ENCODE results near the gene IARS2.
"Not testable (repeated sequence)": the region's sequence is repeated elsewhere in the genome, so short reads cannot be mapped to it uniquely, and the experiment has no call there.

IARS2 gene

DNA sequence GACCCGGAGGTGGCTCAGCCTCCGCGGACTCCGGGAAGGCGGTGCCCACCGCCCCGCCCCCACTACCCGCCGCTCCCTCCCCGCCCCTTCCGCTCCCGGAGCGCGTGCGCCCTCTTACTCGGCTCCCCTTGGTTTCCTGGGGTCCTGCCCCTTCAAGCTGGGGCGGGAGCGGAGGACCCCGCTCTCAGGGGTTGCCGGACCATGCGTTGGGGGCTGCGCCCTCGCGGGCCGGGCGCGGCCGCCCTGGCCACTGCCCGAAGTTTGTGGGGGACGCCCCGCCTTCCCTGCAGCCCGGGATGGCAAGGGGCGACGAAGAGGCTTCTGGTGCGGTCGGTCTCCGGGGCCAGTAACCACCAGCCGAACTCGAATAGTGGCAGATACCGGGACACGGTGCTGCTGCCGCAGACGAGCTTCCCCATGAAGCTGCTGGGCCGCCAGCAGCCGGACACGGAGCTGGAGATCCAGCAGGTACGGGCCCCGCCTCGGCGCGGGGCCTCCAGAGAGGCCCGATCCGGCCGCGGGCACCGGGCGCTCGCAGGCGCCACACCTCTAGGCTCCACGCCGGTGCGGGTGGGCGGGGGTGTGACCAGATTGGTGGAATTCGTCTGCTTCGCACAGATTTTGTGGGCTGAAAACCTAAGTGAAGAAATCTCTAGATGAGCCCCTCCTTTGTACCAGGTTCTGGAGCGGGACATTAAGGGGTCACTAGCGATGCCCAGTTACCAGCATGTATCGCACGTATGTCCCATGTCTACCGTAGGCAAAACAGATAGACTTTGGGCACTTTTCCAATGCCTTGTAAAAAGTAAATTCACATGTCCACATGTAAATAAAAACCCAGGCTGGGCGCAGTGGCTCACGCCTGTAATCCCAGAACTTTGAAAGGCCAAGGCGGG, at the start of gene IARS2:
TSS of gene IARS2 (plus strand) at position 117 of the 896 bp plus-strand sequence. CDS start at position 202, 85 bp downstream.
- peak; percentile 66 for DNase-seq

DNA sequence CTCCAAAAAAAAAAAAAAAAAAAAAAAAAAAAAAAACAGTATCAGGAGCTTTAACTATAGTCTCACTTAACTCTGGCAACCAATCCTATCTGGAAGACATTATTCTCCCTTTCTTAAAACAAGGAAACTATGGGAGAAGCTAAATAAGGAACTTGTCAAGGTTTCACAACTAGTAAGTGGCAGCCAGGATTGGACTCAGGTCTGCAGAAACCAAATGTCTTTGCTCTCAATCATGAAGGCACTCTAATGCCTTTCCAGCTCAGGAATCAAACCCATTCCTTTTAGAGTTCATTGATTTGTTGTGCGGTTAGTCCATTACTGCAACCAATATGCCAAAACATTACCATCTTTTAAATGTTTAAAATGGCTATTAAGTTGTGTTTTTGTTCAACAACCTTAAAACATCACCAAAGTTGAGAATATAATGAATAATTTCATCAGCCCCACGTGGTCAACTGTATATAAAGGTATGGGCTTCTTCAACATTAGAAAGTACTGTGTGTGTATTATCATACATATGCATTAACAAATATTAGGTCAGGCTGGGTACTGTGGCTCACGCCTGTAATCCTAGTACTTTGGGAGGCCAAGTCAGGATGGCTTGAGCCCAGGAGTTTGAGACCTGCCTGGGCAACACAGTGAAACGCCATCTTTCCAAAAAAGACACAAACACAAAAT, 49.1 kb upstream of the IARS2 start:
- DNase-seq: no peak

DNA sequence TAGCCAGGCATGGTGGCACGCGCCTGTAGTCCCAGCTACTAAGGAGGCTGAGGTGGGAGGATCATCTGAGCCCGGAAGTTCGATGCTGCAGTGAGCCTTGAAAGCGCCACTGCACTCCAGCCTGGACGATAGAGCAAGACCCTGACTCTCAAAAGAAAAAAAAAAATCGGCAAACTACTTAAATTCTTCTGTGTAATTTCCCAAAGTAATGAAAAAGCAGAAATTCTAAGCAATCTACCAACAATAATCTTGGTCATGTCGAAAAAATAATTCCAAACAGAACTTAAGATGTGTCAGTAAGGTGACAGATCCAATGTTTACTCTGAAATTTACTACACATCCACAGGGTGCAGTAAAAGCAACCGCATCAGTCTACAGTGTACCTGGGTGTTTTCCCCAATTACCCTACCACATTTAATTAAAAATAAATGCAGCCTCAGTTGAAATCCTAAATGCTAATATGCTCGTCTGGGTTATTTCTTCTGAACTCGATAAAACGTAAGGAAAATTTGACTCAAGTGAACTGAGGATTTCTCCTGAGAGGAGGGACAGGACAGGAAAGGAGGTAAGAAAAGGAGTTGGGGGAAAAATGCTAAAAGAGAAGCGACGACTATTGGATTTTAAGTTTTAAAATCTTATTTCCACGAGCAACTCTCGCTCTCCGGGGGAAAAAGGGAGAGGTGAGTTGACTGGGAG, 48.4 kb upstream of the IARS2 start:
- DNase-seq: no peak

DNA sequence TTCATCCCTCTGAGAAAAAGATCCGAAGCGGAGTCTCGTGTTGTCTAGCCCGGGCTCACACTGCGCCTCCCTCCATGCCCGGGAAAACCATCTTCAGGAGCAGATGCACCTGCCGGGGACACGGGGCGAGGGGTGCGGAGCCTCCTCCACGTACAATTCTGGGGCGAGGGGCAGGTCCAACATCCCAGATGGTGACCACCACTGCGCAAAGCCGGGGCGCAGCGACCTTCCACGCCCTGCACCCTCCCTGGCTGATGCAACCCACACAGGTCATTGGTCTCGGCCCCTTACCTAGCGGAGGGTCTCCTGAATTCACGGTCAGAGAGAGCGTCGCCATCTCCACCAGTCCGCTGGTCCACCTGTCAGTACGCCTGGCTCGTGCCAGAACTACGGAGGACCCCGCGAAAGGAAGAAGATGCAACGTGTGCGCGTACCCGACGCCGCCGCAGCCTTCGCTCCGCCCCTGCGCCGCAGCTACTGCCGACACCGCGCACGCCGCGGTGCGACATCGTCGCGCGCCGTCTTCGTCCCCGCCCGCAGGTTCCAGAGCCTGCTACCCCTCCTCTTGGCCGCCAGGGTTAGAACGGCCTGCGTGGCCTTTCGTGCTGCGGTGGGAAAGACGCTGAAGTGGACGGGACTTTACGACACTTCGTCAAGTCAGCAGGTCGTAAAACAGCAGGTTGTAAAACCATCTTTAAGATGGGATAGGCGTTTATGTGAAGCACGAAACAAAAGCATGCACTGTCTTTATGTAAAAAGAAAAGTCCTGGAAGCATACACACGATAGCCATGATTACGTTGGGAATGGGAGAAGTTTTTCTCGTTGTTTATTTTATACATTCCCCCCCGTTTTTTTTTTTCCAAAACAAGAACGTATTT, 47.6 kb upstream of the IARS2 start, which contains the start of gene EPRS1:
TSS of gene EPRS1 (minus strand) at position 454 of the 879 bp plus-strand sequence. CDS start at position 337, 117 bp downstream.
- DNase-seq: no peak

DNA sequence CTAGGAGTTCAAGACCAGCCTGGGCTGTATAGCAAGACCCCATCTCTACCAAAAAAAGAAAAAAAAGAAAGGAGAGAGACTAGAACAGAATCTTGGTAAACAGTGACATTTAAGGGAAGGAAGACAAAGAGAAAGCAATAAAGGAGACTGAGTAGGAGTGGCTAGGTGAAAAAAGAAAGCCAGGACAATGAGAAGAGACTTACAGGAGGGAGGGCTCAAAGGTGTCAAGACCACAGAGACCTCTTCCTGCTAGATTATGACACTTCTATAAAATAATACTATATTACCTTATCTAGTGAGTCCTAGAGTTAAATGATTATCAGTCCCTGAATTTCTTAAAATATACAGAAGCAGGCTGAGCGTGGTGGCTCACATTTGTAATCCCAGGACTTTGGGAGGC, 37.6 kb upstream of the IARS2 start:
- DNase-seq: no peak

DNA sequence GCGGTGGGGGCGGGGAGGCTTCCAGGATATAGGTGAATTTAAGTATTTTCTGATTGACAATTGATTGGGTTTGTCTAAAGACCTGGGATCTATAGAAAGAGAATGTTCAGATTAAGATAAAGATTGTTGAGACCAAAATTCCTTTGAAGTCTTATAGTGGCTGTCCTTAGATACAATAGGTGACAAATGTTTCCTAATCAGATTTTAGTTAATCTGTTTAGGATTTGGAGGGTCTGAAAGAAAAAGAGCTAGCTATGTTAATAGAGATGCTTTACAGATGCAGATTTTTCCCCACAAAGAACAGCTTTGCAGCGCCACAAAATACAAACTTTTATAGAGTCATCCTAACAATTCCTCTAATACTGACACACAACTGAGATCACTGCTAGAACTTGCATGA, 33.1 kb upstream of the IARS2 start:
- no peak for DNase-seq

DNA sequence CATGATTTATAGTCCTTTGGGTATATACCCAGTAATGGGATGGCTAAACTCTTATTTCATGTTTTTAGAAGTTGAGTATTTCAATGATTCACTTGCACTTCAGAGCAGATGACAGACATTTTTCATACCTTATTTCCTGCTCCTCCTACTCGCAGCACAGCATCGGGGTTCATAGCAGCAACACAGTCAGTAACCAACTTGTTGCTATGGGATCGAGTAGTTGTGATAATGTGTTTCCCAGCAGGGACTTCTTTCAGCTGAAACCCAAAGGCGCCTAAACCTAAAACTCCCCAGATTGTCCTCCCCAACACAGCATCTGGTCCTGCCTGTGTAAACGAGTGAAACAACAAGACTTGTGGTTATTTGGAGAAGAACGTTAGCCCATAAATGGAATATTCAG, 31.3 kb upstream of the IARS2 start:
- no peak for DNase-seq

DNA sequence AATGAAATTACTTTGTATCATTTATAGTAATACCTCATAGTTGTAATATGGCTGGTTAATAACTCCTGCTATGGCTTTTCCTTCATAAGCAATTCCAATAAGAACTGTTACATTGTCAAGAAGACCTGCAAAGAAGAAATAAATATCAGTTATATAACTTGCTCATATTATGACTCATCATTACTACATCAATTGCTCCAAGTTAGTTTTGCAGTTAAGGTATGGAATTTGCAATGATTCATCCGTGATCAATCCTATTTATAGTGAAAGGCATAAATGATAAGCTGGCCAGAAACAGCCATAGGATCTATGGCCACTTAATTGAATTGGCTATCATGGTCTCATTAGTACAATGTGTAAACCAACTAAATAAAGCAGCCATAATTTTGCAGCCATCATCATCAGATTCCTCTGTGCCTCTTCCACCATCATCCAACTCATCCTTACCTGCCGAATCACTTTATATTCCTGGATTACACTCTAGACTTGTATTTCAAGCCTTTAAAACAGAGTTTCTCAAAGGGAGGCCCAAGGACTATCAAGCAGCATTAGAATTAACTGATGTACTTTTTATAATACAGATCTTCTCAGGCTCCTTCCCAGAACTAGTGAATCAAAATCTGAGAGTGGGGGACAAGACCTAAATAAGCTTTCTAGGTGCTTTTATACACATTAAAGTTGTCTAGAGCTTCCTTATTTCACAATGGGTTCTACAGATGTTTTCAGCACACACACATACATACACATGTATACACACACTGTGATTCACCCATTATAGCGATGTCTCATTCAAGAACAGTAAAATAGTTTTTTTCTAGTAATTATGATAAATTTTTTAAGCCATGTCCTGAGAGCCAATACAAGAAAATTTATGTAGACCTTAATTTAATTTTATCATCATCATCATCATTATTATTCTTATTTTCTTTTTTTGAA, 26.4 kb upstream of the IARS2 start:
- DNase-seq: no peak

DNA sequence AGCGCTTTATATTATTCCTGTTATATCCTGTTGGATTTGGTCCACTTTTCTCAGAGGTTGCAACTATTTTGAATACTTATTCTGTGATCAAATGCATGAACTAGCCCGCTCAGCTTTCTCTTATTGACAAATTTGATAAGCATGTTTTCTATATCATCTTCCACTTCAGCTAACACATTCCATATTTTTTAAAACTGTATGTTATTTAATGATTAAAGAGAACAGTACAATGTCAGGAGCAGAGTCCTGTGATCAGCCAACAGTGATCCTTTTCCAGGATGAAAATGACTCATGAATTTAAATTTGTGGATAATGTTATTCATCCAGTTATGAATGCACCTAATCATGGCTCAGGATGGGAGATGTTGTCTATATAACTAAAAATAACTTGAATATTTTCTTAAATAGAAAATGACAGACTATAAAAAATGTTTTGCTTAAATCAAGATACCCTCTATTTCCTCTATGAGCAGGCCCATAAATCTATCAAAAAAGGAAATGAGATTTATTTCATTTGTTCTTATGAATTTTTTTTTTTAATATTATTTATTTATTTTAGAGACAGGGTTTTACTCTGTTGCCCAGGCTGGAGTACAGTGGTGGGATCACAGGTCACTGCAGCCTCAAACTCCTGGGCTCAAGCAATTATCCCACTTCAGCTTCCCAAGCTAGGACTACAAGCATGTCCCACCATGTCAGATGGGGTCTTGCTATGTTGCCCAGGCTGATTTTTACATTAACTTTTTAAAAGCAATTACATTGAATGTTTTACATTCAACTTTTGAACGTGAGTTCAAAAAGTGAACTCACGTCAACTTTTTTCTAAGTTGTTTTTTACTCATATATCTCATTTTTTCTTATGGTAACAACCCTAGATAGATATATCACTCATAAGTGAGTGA, 16.8 kb upstream of the IARS2 start:
- no peak for DNase-seq

DNA sequence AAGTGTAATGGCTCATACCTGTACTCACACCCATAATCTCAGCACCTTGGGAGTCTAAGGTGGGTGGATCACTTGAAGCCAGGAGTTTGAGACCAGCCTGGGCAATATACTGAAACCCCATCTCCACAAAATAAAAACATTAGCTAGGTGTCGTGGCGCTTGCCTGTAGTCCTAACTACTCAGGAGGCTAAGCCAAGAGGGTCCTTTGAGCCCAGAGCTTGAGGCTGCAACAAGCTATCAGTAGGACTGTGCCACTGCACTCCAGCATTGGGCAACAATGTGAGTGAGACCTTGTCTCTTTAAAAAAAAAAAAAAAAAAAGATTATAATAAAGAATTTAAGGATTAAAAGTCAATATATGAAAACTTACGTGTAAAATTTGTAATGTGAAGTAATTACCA, 16.0 kb upstream of the IARS2 start:
- DNase-seq: no peak

DNA sequence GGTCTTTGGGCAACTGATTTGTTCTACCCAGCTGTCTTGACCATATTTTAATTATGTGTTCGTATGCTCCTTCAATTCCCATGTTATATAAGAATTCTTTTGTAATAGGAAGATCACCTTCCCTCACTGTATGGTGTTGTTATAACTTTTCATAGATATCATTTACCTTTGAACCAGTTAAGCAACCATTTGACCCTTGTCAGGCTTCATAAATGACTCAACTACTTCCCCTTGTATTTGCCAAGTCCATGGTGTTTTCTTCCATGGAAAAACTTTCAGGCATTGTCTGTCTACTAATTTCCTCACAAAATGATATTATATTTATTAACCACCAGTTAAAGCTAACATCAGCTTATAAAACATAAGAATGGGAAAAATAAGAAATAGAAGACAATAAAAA, 9.5 kb upstream of the IARS2 start:
- no peak for DNase-seq

DNA sequence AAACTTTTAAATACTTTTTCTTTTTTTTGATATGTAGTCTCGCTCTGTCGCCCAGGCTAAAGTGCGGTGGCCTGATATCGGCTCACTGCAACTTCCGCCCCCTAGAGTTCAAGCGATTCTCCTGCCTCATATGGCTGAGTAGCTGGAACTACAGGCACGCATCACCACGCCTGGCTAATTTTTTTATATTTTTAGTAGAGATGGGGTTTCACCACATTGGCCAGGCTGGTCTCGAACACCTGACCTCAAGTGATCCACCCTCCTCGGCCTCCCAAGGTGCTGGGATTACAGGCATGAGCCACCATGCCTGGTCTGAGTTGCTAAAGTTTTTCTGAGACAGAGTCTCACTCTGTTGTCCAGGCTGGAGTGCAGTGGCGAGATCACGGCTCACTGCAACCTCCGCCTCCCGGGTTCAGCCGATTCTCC, 7.7 kb upstream of the IARS2 start:
- not testable (repeated sequence) for DNase-seq

DNA sequence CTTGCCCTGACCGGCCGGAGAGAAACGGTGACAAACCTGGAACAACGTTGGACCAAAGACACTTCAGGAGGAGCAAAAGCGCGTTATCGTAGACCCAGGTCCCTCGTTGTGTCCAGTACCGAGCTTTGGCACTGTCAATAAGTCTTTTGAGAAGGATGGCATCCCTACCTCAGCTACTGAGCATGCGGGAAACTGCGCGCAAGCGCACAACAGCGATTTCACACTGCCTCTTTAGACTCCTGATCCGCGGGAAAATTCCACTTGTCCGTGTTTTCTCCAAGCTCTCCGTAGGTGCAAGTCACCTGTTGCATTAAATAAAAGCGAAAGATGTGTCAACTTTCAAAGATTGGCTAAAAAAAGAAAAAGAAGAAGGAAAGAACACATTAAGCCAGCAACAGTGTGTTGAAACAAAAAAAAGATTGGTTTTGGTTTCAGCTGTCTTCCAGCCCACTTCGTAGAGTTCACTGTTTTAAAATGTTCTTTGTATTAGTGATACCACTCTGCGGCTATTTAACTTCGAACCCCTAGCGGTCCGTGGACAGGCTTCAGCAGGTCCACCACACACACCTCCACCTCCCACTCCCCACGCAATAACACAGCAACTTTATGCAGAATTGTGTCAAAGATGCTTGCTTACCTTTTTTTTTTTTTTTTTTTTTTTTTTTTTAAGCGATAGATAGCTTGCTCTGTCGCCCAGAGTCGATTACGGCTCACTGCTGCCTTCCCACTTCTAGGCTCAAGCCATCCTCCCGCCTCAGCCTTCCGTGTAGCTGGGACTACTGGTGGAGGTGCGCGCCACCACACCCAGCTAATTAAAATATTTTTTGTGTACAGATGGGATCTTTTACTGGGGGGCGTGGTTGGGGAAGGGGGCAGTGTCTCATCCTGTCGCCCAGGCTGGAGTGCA, 4.0 kb upstream of the IARS2 start, which contains the start of gene BPNT1:
TSS of gene BPNT1 (minus strand) at position 139 of the 907 bp plus-strand sequence. CDS start 9,942 bp downstream, outside the sequence.
- no peak for DNase-seq

DNA sequence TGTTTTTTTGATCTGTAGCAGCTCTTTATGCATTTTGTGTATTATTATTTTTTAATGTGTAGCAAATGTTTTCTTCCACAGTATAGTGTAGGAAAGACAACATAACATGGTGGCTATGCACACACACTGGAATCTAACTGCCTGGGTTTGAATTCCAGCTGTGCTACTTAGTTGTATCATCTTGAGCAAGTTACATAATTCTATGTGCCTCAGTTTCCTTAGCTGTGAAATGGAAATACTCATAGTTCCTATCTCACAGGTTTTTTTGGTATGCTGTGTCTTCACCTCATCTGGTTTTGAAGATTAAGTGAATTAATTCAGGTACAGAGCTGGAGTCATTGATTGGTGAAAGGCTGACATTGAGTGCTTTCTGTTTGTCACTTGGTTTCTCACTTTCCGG, 1.2 kb upstream of the IARS2 start:
- DNase-seq: no peak

DNA sequence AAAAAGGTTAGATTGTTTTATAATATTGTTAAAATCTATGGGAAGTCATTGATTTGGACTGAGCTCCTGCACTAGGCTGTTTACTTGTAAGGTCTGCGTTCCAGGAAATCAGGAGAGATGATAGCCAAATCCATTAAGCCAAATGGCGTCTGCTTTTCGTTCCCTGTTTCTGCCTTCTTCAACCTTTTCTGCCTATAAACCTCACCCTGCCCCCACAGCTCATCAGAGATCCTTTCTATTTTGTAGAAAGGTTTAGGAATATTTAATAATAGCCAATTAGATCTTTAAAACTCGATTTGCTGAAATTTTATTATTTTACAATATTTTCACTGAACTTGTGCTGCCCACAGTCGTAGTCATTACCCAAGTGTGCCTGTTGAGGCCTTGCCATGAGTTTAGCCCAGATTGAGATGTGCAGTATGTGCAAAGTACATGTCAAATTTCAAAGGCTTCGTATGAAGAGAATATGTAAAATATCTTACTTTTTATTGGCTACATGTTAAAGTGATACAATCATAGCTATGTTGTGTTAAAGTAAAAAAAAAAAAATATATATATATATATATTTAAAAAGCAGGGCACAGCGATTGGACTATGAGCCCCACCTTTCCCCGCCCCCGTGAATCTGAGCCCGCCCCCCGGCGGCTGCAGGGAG, 444 bp upstream of the IARS2 start:
- DNase-seq: no peak

DNA sequence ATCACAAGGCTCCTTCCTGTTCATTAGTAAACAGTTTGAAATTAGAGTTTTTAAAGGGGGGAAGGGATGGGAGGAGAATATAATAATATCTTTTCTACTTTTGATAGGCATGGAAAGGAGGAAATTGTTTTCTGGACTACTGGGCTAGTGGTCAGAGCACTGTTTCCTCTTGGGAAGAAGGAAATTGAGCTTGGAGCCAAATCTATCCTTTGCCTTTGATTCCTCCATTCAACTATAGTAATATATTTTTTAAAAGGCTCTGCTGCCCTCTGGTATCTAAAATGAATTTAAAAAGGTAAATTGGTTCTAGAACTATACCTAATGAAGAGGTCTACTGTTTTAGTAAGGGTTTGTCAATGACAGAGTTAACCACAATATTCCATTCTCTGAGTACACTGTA, 5.9 kb downstream of the IARS2 start:
- DNase-seq: no peak

DNA sequence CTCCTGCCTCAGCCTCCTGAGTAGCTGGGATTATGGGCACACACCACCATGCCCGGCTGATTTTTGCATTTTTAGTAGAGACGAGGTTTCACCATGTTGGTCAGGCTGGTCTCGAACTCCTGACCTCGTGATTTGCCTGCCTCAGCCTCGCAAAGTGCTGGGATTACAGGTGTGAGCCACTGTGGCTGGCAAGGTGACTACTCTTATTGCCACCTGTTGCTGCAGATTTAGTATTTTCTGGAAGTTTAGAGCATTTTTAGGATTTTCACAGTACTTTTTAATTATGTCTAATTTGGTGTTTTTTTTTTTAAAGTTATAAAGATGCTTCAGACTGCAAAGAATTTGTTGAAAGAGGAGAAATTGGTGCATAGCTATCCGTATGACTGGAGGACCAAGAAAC, 16.5 kb downstream of the IARS2 start:
- not testable (repeated sequence) for DNase-seq

DNA sequence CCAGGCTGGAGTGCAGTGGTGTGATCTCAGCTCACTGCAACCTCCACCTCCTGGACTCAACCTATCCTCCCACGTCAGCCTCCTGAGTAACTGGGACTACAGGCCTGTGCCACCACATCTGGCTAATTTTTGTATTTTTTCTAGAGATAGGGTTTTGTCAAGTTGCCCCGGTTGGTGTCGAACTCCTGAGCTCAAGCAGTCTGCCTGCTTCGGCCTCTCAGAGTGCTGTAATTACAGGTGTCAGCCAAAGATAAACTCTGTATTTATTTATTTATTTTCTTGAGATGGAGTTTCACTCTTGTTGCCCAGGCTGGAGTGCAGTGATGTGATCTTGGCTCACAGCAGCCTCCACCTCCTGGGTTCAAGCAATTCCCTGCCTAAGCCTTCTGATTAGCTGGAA, 18.7 kb downstream of the IARS2 start:
- not testable (repeated sequence) for DNase-seq
